Aorta (tissue), 5 donors: Measurements from ENCODE around the gene RUVBL2. TPM values are rescaled to one million over a fixed set of nuclear protein-coding genes. Genes with fewer than 3 reads are reported as not detected.
A peak's percentile ranks its signal among the peaks of the same experiment; 100 is the strongest.

Experiments
- ATAC-seq: fragments of 200-7000 bp; cut with Tn5 transposase; one replicate; pipeline ENCODE4 v1.9.1; 2022; ENCODE audit warnings: moderate library complexity; ENCODE audit not compliant: low FRiP score
- DNase-seq, 2 donors: peaks; one replicate each; pipeline ENCODE4 v3.0.0-alpha.2; 2020
- H3K27ac ChIP-seq, 2 donors: one replicate each; pipeline ENCODE4 v1.5.1; 2013; ENCODE audit warnings: low read length in 2 of 2, mild to moderate bottlenecking in 2 of 2, moderate library complexity in 2 of 2, control low read depth in 1 of 2, inconsistent platforms in 1 of 2, low read depth in 1 of 2
- H3K27me3 ChIP-seq, 2 donors: one replicate each; pipeline ENCODE4 v1.6.1; 2013; ENCODE audit warnings: control low read depth in 1 of 2, low read length in 1 of 2, mild to moderate bottlenecking in 1 of 2, moderate library complexity in 1 of 2; ENCODE audit not compliant: insufficient read depth in 2 of 2, control insufficient read depth in 1 of 2
- H3K36me3 ChIP-seq, 2 donors: one replicate each; pipeline ENCODE4 v1.6.1; 2013; ENCODE audit warnings: control low read depth in 1 of 2, low read length in 1 of 2, mild to moderate bottlenecking in 1 of 2; ENCODE audit not compliant: insufficient read depth in 2 of 2, control insufficient read depth in 1 of 2
- H3K4me1 ChIP-seq, 2 donors: one replicate each; pipeline ENCODE4 v1.6.1; 2013; ENCODE audit warnings: low read length in 2 of 2, control low read depth in 1 of 2, mild to moderate bottlenecking in 1 of 2, moderate library complexity in 1 of 2; ENCODE audit not compliant: insufficient read depth in 2 of 2, control insufficient read depth in 1 of 2
- H3K4me3 ChIP-seq, 2 donors: one replicate each; pipeline ENCODE4 v1.5.1; 2013; ENCODE audit warnings: low read length in 2 of 2, control low read depth in 1 of 2, mild to moderate bottlenecking in 1 of 2
- H3K9me3 ChIP-seq: one replicate; pipeline ENCODE4 v1.6.1; 2013; ENCODE audit warnings: mild to moderate bottlenecking, low read length; ENCODE audit not compliant: control insufficient read depth
- WGBS, 2 donors: extraction: QIAGEN DNeasy Blood & Tissue Kit; methylation state at CpG; one replicate each; pipeline ENCODE4 v1.1.7; 2013; 5-methylcytosine and 5-hydroxymethylcytosine counted together
- intact Hi-C, 2 donors: fragments of 100-400 bp; cut with DNase I; formaldehyde crosslinking; loops; one replicate each; pipeline versions ENCODE4 v1.14.2 to v1.15.0; 2022
- polyA plus RNA-seq, 2 donors: library from polyadenylated mRNA; stranded (reverse); fragments of 200-250 nt; gene quantifications; one replicate each; pipeline ENCODE4 v1.2.3, GENCODE V29; 2013
- total RNA-seq, 2 donors: library from RNA; stranded (reverse); fragmentation: NEBNext Ultra II Directional; extraction: Animal tissue kit (Norgen Biotek cat#: 25700); gene quantifications; one replicate each; pipeline ENCODE4 v1.2.1, GENCODE V29; 2021
- donor health status: healthy with polysubstance abuse.
- donor health status: Bipolar disorder and iron deficiency.
- donor health status: DM: no; HTN: no; CAD: no.
- donor health status: DM: no; HTN: no; CAD: no.
- donor health status: DM: yes; HTN: yes; CAD: no.

Gene RUVBL2
- total and polyA plus RNA-seq, 4 donors = 28.9 to 62.2 (median 38.3) TPM

DNA sequence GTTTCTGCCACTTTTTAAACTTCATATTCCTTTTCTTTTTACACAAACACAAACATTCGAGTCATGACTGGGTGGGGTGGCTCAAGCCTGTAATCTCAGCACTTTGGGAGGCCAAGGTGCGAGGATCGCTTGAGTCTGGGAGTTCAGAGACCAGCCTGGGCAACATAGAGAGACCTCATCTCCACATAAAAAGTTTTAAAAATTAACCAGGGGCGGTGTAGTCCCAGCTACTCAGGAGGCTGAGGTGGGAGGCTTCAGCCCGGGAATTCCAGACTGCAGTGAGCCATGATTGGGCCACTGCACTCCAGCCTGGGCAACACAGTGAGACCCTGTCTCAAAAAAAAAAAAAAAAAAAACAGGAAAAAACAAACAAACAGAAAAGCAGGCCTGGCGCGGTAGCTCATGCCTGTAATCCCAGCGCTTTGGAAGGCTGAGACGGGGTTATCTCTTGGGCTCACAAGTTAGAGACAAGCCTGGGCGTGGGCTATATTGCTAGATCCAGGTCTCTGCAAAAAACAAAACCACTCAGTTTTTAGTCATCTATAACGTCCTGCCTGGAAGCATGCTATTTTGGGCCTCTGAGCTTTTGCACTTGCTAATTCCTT is 39.6 kb upstream of the RUVBL2 start:
- peaks cover 0 to 1% of the 10 kb centered on the region in 2 donors for H3K4me1 ChIP-seq
- H3K36me3 ChIP-seq = no peaks in the 10 kb centered on the region
- ATAC-seq (peak; percentile 32), DNase-seq (no peak)
- no peak overlapping the region for H3K4me3 ChIP-seq
- 34 to 35% methylated on average over 11 of the region's 11 CpGs for WGBS, 2 donors
- no peaks in the 10 kb centered on the region for H3K9me3 ChIP-seq
- no peaks in the 10 kb centered on the region for H3K27me3 ChIP-seq
- intact Hi-C loops = loop anchor here in 1 of 2 donors (2.0 kb wide), 1 partner anchor 53 kb away; the partner anchor contains the start of gene NUCB1
- peak overlapping the region; percentile 82 to 91 for H3K27ac ChIP-seq

DNA sequence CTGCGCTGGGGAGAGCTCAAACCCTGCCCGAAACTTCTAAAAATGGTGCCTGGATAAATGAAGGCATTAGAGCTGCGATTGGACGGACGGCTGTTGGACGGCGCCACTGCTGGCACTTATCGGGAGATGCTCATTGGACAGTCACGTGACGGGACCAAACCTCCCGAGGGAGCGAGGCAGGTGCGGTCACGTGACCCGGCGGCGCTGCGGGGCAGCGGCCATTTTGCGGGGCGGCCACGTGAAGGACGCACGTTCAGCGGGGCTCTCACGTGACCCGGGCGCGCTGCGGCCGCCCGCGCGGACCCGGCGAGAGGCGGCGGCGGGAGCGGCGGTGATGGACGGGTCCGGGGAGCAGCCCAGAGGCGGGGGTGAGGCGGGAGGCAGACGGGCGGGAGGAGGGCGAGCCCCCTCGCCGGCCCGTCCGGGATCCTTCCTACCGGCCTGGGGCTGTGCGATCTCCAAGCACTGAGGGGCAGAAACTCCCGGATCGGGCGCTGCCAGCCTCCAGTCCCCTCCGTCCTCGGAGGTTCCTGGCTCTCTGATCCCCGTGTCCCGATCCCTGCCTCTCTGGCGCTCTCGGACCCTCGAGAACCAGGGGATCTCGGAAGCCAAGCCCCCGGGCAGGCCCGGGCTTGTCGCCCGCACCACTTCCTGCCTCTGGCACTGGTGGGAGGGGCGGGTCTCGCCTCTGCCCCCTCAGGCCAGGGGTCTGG is 38.9 kb upstream of the RUVBL2 start, which contains the start of gene BAX:
TSS of gene BAX (plus strand) at position 281 of the 713 bp plus-strand sequence. CDS start at position 335, 54 bp downstream.
- Histone ChIP-seq H3K36me3 (no peaks in the 10 kb centered on the region), H3K4me1 (peaks cover 0 to 1% of the 10 kb centered on the region in 2 donors), H3K27ac (peak within 1 kb of the TSS; percentile 82 to 91), H3K9me3 (no peaks in the 10 kb centered on the region), H3K27me3 (no peaks in the 10 kb centered on the region), H3K4me3 (peak within 1 kb of the TSS; percentile 73 to 77)
- WGBS, 2 donors = 1% methylated on average over 55 to 71 of the region's 71 CpGs
- peak; percentile 96 for ATAC-seq
- DNase-seq = peak; percentile 97 to 99
- intact Hi-C loops = loop anchor here in 1 of 2 donors (2.0 kb wide), 1 partner anchor 54 kb away; the partner anchor contains the start of gene NUCB1

DNA sequence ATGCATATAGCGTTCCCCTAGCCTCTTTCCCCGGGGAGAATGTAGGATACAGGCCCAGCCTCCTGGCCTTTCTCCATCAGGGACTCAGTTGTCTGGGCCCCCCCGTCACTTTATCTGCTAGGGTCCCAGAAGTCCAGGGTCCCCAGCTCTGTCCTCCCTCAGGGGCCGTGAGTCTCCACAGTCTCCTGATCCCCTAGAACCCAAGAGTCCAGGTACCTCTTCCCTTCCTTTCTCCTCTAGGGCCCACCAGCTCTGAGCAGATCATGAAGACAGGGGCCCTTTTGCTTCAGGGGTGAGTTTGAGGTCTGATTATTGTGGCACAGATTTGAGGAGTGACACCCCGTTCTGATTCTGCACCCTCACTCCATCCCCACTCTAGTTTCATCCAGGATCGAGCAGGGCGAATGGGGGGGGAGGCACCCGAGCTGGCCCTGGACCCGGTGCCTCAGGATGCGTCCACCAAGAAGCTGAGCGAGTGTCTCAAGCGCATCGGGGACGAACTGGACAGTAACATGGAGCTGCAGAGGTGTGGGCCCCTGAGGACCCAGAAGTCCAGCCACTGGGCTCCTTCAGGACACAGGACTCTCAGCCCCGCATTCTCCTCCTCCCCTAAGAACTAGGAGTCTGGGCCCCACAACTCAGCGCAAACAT is 38.3 kb upstream of the RUVBL2 start:
- 51 to 58% methylated on average over 16 of the region's 16 CpGs for WGBS, 2 donors
- peak overlapping the region in 1 of 2 donors; percentile 50 for H3K27ac ChIP-seq
- no peaks in the 10 kb centered on the region for H3K9me3 ChIP-seq
- H3K4me1 ChIP-seq = peaks cover 0 to 1% of the 10 kb centered on the region in 2 donors
- H3K4me3 ChIP-seq = peak overlapping the region; percentile 73 to 77
- no peaks in the 10 kb centered on the region for H3K36me3 ChIP-seq
- ATAC-seq (no peak), DNase-seq (no peak)
- intact Hi-C loops = loop anchor here in 1 of 2 donors (2.0 kb wide), 1 partner anchor 55 kb away; the partner anchor contains the start of gene NUCB1
- H3K27me3 ChIP-seq = no peaks in the 10 kb centered on the region

DNA sequence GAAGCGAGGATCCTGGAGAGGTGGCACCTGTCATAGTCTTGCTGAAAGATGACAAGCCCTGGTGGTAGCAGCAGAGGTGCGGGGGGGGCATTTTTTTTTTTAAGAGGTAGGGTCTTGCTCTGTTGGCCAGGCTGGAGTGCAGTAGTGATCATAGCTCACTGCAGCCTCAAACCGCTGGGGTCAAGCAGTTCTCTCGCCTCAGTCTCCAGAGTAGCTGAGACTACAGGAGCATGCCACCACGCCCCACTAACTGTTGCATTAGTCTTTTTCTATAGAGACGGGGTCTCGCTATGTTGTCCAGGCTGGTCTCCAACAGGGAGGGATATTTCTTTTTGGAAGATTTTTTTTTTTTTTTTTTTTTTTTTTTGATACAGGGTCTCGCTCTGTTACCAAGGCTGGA is 35.7 kb upstream of the RUVBL2 start:
- no peak for DNase-seq
- no peaks in the 10 kb centered on the region for H3K36me3 ChIP-seq
- H3K9me3 ChIP-seq = no peaks in the 10 kb centered on the region
- H3K4me1 ChIP-seq = peaks cover 0 to 1% of the 10 kb centered on the region in 2 donors
- no peaks in the 10 kb centered on the region for H3K27me3 ChIP-seq
- WGBS, 2 donors = 96 to 97% methylated on average over 8 of the region's 8 CpGs
- no peak overlapping the region for H3K4me3 ChIP-seq
- H3K27ac ChIP-seq = no peak overlapping the region
- ATAC-seq = no peak
- intact Hi-C loops = no loop called here

DNA sequence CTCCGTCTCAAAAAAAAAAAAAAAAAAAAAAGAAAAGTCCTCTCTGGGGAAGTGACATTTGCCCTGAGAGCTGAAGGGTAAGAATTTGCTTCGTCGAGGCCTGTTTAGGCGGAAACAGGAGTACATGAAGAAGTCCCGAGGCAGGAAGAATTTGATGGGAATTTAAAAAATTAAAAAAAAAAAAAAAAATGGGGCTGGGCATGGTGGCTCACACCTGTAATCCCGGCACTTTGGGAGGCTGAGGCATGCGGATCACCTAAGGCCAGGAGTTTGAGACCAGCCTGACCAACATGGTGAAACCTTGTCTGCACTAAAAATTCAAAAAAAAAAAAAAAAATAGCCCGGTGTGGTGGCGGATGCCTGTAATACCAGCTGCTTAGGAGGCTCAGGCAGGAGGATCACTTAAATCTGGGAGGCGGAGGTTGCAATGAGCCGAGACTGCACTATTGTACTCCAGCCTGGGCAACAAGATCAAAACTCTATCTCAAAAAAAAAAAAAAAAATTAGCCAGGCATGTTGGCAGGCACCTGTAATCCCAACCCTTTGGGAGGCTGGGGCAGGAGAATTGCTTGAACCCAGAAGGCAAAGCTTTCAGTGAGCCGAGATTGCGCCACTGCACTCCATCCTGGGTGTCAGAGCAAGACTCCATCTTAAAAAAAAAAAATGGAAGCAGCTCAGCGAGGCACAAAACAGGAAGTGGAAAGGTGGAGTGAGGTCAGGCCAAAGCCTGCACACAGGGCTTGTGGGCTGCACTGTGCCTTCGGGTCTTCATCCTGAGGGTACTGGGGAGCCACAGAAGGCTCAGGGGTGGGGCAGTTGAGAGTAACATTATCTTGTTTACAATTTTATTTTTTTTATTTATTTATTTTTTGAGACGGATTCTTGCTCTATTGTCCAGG is 34.1 kb upstream of the RUVBL2 start:
- DNase-seq (peak in 1 of 2 donors; percentile 70), ATAC-seq (no peak)
- intact Hi-C loops = loop anchor here (5.0 to 10.0 kb wide), 2 partner anchors 32 to 85 kb away; partner anchors contain the start of gene PPP1R15A (in 1 of the 2)
- Histone ChIP-seq H3K27me3 (no peaks in the 10 kb centered on the region), H3K9me3 (no peaks in the 10 kb centered on the region), H3K36me3 (no peaks in the 10 kb centered on the region), H3K4me1 (peaks cover 0 to 1% of the 10 kb centered on the region in 2 donors), H3K4me3 (no peak overlapping the region), H3K27ac (no peak overlapping the region)
- 84 to 88% methylated on average over 15 to 16 of the region's 16 CpGs for WGBS, 2 donors

DNA sequence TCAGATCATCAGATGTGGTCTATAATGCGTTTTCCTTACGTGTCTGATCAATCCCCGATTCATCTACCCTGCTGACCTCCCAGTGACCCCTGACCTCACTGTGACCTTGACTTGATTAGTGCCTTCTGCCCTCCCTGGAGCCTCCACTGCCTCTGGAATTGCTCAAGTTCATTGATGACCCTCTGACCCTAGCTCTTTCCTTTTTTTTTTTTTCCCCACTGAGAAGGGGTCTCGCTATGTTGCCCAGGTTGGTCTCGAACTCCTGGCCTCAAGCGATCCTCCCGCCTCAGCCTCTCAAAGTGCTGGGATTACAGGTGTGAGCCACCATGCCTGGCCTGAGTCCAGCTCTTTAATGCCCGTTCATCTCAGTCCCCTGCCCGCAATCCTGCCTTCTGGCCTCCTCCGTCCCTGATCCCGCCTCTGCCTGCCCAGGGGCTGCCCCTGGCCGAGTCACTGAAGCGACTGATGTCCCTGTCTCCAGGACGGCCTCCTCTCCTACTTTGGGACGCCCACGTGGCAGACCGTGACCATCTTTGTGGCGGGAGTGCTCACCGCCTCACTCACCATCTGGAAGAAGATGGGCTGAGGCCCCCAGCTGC is 32.5 kb upstream of the RUVBL2 start:
- Histone ChIP-seq H3K27ac (no peak overlapping the region), H3K4me1 (peaks cover 0 to 1% of the 10 kb centered on the region in 2 donors), H3K4me3 (no peak overlapping the region), H3K9me3 (no peaks in the 10 kb centered on the region), H3K36me3 (no peaks in the 10 kb centered on the region), H3K27me3 (peaks cover 0 to 2% of the 10 kb centered on the region in 2 donors)
- DNase-seq (no peak), ATAC-seq (no peak)
- intact Hi-C loops = loop anchor here (5.0 to 10.0 kb wide), 2 partner anchors 34 to 86 kb away; partner anchors contain the start of gene PPP1R15A (in 1 of the 2)
- WGBS, 2 donors = 83 to 85% methylated on average over 19 of the region's 19 CpGs

DNA sequence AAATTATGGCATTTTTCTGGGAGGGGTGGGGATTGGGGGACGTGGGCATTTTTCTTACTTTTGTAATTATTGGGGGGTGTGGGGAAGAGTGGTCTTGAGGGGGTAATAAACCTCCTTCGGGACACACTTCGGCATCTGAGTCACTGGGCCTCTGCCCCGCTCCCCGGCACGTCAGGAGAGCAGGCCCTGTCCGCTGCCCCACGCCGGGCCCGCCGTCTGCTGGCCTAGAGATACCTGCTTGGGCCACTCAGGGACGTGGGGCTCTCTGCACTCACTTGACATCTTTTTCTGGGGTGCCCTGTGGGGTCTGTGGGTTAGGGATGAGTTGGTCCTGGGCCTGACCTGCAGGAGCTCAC is 32.0 kb upstream of the RUVBL2 start:
- Histone ChIP-seq H3K4me3 (no peak overlapping the region), H3K27me3 (peaks cover 0 to 2% of the 10 kb centered on the region in 2 donors), H3K9me3 (no peaks in the 10 kb centered on the region), H3K27ac (no peak overlapping the region), H3K36me3 (no peaks in the 10 kb centered on the region), H3K4me1 (no peaks in the 10 kb centered on the region)
- ATAC-seq (no peak), DNase-seq (no peak)
- intact Hi-C loops = loop anchor here (5.0 to 10.0 kb wide), 2 partner anchors 34 to 87 kb away; partner anchors contain the start of gene PPP1R15A (in 1 of the 2)
- 83 to 85% methylated on average over 12 of the region's 12 CpGs for WGBS, 2 donors
